Glomerular visceral epithelial cell (primary cell): ENCODE data around the gene PANX1.
"Not testable (repeated sequence)": the region's sequence is repeated elsewhere in the genome, so short reads cannot be mapped to it uniquely, and the experiment has no call there.

ENCODE experiments used
- DNase-seq: peaks from one replicate; pipeline ENCODE4 v3.0.0-alpha.2; 2016; ENCODE audit errors: extremely low spot score

Gene PANX1

GRCh38 chr11:94128746-94129511 is at the start of gene PANX1:
Gene PANX1, plus strand, starts transcription at chr11:94128841. Its CDS starts 472 bp downstream, at chr11:94129313.
- DNase-seq, result peak; percentile 87

GRCh38 chr11:94084164-94084563 is 44.5 kb upstream of the PANX1 start:
- DNase-seq, result no peak

GRCh38 chr11:94088906-94089305 is 39.7 kb upstream of the PANX1 start:
- no peak for DNase-seq

- DNase-seq, result no peak
These were observed 39.3 kb upstream of the PANX1 start for GRCh38 chr11:94089341-94089740.

GRCh38 chr11:94090401-94090800 is 38.2 kb upstream of the PANX1 start:
- no peak for DNase-seq

- DNase-seq, result no peak
These were observed 37.5 kb upstream of the PANX1 start for GRCh38 chr11:94091091-94091490.

- DNase-seq, result no peak
These were observed 28.4 kb upstream of the PANX1 start for GRCh38 chr11:94100253-94100652.

- DNase-seq, result no peak
These were observed 25.2 kb upstream of the PANX1 start for GRCh38 chr11:94103471-94103870.

GRCh38 chr11:94104734-94105133 is 23.9 kb upstream of the PANX1 start:
- no peak for DNase-seq

GRCh38 chr11:94106716-94107115 is 21.9 kb upstream of the PANX1 start:
- DNase-seq, result no peak

GRCh38 chr11:94107363-94107762 is 21.3 kb upstream of the PANX1 start:
- no peak for DNase-seq

GRCh38 chr11:94111241-94111640 is 17.4 kb upstream of the PANX1 start:
- no peak for DNase-seq

- no peak for DNase-seq
These were observed 17.0 kb upstream of the PANX1 start for GRCh38 chr11:94111660-94112059.

GRCh38 chr11:94112206-94112953 is 16.3 kb upstream of the PANX1 start:
- no peak for DNase-seq

GRCh38 chr11:94117197-94117574 is 11.5 kb upstream of the PANX1 start:
- DNase-seq, result no peak

GRCh38 chr11:94117871-94118270 is 10.8 kb upstream of the PANX1 start:
- DNase-seq, result no peak

- not testable (repeated sequence) for DNase-seq
These were observed 9.0 kb upstream of the PANX1 start for GRCh38 chr11:94119676-94120075.

GRCh38 chr11:94120516-94120915 is 8.1 kb upstream of the PANX1 start:
- DNase-seq, result not testable (repeated sequence)

GRCh38 chr11:94120946-94121345 is 7.7 kb upstream of the PANX1 start:
- no peak for DNase-seq

- DNase-seq, result no peak
These were observed 3.1 kb upstream of the PANX1 start for GRCh38 chr11:94125407-94126115.

- DNase-seq, result no peak
These were observed 1.0 kb upstream of the PANX1 start for GRCh38 chr11:94127638-94128037.

- DNase-seq, result no peak
These were observed 323 bp upstream of the PANX1 start for GRCh38 chr11:94128291-94128745.
